ENCODE data around the gene RPS6KB2. TPM values are rescaled to one million over a fixed set of nuclear protein-coding genes. Genes with fewer than 3 reads are reported as not detected.
A peak's percentile ranks its signal among the peaks of the same experiment; 100 is the strongest.

RPS6KB2 gene
- total and polyA plus RNA-seq, 9 of the 15 experiments (the other 6 are each of a cell fraction or from before 2014, with no cell fraction given), result 0.42 to 122 (median 82.6) TPM

DNA sequence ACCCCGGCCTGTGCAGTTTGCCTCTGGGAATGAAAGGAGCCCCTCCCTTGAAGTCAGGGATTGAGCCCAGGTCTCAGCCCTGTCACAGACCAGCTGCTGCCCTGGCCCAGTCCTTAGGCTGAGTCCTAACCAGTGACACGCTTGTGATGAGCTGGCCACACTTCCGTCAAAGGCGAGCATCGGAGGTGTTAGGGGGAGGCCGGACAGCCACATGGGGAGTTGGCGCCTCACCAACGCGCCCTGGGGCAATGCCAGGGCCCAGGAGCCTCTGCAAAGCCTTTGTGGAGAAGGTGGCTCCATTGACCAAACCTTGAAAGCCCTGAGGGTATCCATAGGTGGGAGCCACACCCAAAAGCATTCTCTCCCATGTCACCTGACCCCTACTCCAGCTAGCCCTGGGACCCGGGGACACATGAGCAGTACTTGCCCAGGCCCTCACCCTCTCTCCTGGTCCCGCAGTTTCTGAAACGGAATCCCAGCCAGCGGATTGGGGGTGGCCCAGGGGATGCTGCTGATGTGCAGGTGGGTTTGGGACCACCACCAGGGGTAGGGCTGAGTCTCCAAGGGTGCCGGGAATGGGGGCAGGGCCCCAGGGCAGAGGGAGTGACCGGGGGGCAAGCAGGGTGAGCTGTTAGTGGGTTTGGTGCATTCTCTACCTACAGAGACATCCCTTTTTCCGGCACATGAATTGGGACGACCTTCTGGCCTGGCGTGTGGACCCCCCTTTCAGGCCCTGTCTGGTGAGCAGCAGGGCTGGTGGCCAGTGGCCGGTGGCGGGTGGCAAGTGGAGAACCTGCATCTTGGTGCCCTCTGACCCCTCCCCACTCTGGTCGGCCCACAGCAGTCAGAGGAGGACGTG, 5.5 kb downstream of the RPS6KB2 start:
- Histone ChIP-seq H3K4me3 (no peak overlapping the region), H3K79me2 (ENCODE audit: control insufficient read depth, insufficient read depth, low read length) (peaks cover 20% of the 10 kb centered on the region), H3K36me3 (ENCODE audit: control insufficient read depth, insufficient read depth, low read length) (peaks cover 85% of the 10 kb centered on the region; the same call in 2 of the 3 replicates), H3K27me3 (ENCODE audit: control insufficient read depth in 2 of 2, insufficient read depth in 2 of 2, low read length in 2 of 2) (no peaks in the 10 kb centered on the region), H3K4me2 (ENCODE audit: insufficient read depth, low read length) (no peak overlapping the region), H3K9me3 (replicated peaks; ENCODE audit: control insufficient read depth, insufficient read depth, low read depth, low read length) (no peaks in the 10 kb centered on the region), H4K20me1 (replicated peaks; ENCODE audit: control insufficient read depth, insufficient read depth, low read length) (no peaks in the 10 kb centered on the region), H3K9me1 (ENCODE audit: control insufficient read depth, insufficient read depth, low read length) (peaks cover 4% of the 10 kb centered on the region), H3K9ac (ENCODE audit: insufficient read depth in 1 of 2, low read depth in 2 of 2, low read length in 2 of 2) (peak overlapping the region in 1 of 2 experiments; percentile 65; a peak in 1 of 4 replicates), H3K4me1 (replicated peaks in 1 of 2; ENCODE audit: control insufficient read depth in 2 of 2, insufficient read depth in 2 of 2, low read length in 2 of 2) (peaks cover 20 to 70% of the 10 kb centered on the region in 2 experiments), H3K27ac (ENCODE audit: extremely low read depth, low read depth, low read length) (no peak overlapping the region), H2AFZ (ENCODE audit: low read depth, low read length) (no peak overlapping the region)
- FAIRE-seq, result no peak
- intact Hi-C loops (cut with micrococcal nuclease), result no loop called here
- no peak for ATAC-seq
- TF ChIP-seq POLR2G (IDR thresholded peaks at IDR 0.05; ENCODE audit: low read depth, low read length) (peak; percentile 28; the same call in 1 of the 2 replicates), ZNF589 (CRISPR knock-in tag; IDR thresholded peaks at IDR 0.05; ENCODE audit: low read depth) (no peak), SRSF3 (IDR thresholded peaks at IDR 0.05; ENCODE audit: insufficient read depth, low read length) (no peak), BHLHE40 (IDR thresholded peaks at IDR 0.05; ENCODE audit: low read length) (no peak)
- WGBS (ENCODE audit: insufficient coverage, low coverage, missing lambda C conversion rate), result 97% methylated on average over 20 of the region's 22 CpGs
- no peak for DNase-seq (ENCODE audit: extremely low read depth in 1 of 4, low spot score in 3 of 4)
- in situ Hi-C loops (cut with MboI), result no loop called here
- ChIA-PET POLR2A (interaction anchor here (0.5 to 1.1 kb wide), 3 partner anchors 16 to 776 kb away, joined by 3 read pairs; no protein-coding TSS in a partner anchor), CTCF (ENCODE audit: low intra/inter-chr PET ratio) (no interaction called here)
- no TSS peak for BruUV-seq (replicated peaks)

Data from K562 (cell line).